HepG2 (cell line): ENCODE data around the gene KLHL11. TPM values are rescaled to one million over a fixed set of nuclear protein-coding genes. Genes with fewer than 3 reads are reported as not detected.

Experiments used
- ELF4 ChIP-seq: sonication (generic); formaldehyde crosslinking; IDR thresholded peaks from 2 replicates; pipeline ENCODE4 v1.5.0; 2020; ENCODE audit warnings: missing genetic modification reagents, mild to moderate bottlenecking, moderate library complexity, borderline replicate concordance
- NFE2L2 ChIP-seq: fragments of 150-350 bp; IDR thresholded peaks from 2 replicates; pipeline ENCODE4 v1.6.1; 2014; ENCODE audit warnings: low read length
- POLR2AphosphoS5 ChIP-seq: IDR thresholded peaks from 2 replicates; pipeline ENCODE4 v1.6.1; 2012; ENCODE audit warnings: low read depth, low read length
- RCOR2 ChIP-seq: IDR thresholded peaks from 2 replicates; pipeline ENCODE4 v1.6.1; 2016; ENCODE audit warnings: missing biosample characterization, missing genetic modification reagents
- SMC3 ChIP-seq: IDR thresholded peaks from 2 replicates; pipeline ENCODE4 v1.6.1; 2011; ENCODE audit warnings: low read length, improper control_type of control experiment
- ZFP41 ChIP-seq: sonication (generic); formaldehyde crosslinking; IDR thresholded peaks from 2 replicates; pipeline ENCODE4 v1.4.0; 2020; ENCODE audit warnings: mild to moderate bottlenecking, missing genetic modification reagents, borderline replicate concordance
- ZNF274 ChIP-seq: sonication (generic); formaldehyde crosslinking; IDR thresholded peaks from 2 replicates; pipeline ENCODE4 v1.5.1; 2020; ENCODE audit warnings: mild to moderate bottlenecking, missing genetic modification reagents
- ZNF816 ChIP-seq: sonication (generic); formaldehyde crosslinking; IDR thresholded peaks from 2 replicates; pipeline ENCODE4 v1.8.0; 2022; ENCODE audit warnings: missing genetic modification reagents, mild to moderate bottlenecking, borderline replicate concordance
- polyA plus RNA-seq, 8 experiments: library from polyadenylated mRNA; depleted of rRNA in 3 of 8; stranded (reverse) in 7 of 8; unstranded in 1 of 8; fragments of >200 nt; fragmentation: Illumina TruSeq in 4 of 8; extraction: Trizol in 4 of 8; gene quantifications; 2 replicates each; pipeline versions ENCODE4 v1.2.1 to v1.2.3, GENCODE V29; 2011 to 2016; ENCODE audit warnings: low read depth in 4 of 8, missing spikeins in 1 of 8, mixed read lengths in 1 of 8; ENCODE audit not compliant: insufficient read depth in 1 of 8
- total RNA-seq, 5 experiments: library from RNA; depleted of rRNA; stranded (reverse); fragments of >200 nt; fragmentation: Illumina TruSeq; extraction: Trizol; gene quantifications; 2 replicates each; pipeline ENCODE4 v1.2.3, GENCODE V29; 2016; ENCODE audit warnings: low read depth in 1 of 5
- TF ChIP-seq, protein P1 (sequence below): sonication (generic); formaldehyde crosslinking; IDR thresholded peaks from 2 replicates; pipeline ENCODE4 v1.5.1; 2020; ENCODE audit warnings: mild to moderate bottlenecking, missing genetic modification reagents, moderate library complexity
- TF ChIP-seq, protein P2 (sequence below): sonication (generic); formaldehyde crosslinking; conservative IDR thresholded peaks from 2 replicates; pipeline ENCODE4 v1.8.0; 2022; ENCODE audit warnings: mild to moderate bottlenecking, moderate library complexity, missing genetic modification reagents
- TF ChIP-seq, protein P3 (sequence below), 2 experiments: IDR thresholded peaks; 2 replicates each; pipeline ENCODE4 v1.6.1; 2011 to 2012; ENCODE audit warnings: low read length in 2 of 2, borderline replicate concordance in 1 of 2, low read depth in 1 of 2, mild to moderate bottlenecking in 1 of 2, moderate library complexity in 1 of 2
- TF ChIP-seq, protein P4 (sequence below), 2 experiments: sonication (generic) in 1 of 2; formaldehyde crosslinking in 1 of 2; IDR thresholded peaks; 2 replicates each; pipeline versions ENCODE4 v1.4.0 to v1.6.1; 2016 to 2020; ENCODE audit warnings: borderline replicate concordance in 1 of 2, low read depth in 1 of 2, mild to moderate bottlenecking in 1 of 2, missing genetic modification reagents in 1 of 2

Gene KLHL11
- total and polyA plus RNA-seq, 2 of the 13 experiments (the other 11 are each of a cell fraction or from before 2014, with no cell fraction given): 7.7 to 27.5 TPM

DNA sequence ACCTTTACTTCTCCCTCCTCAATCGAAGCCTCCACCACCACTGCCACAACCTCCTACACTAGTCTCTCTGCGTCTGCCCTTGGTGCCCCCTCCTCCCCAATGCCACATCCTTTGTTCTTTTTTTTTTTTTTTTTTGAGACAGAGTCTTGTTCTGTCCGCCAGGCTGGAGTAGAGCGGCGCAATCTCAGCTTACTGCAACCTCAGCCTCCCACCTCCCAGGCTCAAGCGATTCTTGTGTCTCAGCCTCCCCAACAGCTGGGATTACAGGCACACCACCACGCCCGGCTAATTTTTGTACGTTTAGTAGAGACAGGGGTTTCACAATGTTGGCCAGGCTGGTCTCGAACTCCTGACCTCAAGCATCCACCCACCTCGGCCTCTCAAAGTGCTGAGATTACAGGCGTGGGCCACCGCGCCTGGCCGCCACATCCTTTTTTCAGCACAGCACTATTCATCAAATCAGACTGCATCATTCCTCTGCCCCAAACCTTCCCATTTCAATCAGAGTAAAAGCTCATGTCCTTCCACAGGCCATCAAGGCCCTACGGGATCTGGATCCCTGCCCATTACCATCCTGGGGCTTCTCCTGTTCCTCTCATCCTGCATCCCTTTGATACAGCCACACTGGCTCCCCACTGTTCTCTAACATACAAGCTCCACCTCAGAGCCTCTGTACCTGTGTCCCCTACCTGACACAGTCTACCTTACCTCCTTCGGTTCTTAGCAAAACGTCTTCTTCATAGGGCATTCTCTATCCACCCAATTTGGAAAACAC is 2.0 kb downstream of the KLHL11 start (continued):
- TF ChIP-seq, protein P1, sequence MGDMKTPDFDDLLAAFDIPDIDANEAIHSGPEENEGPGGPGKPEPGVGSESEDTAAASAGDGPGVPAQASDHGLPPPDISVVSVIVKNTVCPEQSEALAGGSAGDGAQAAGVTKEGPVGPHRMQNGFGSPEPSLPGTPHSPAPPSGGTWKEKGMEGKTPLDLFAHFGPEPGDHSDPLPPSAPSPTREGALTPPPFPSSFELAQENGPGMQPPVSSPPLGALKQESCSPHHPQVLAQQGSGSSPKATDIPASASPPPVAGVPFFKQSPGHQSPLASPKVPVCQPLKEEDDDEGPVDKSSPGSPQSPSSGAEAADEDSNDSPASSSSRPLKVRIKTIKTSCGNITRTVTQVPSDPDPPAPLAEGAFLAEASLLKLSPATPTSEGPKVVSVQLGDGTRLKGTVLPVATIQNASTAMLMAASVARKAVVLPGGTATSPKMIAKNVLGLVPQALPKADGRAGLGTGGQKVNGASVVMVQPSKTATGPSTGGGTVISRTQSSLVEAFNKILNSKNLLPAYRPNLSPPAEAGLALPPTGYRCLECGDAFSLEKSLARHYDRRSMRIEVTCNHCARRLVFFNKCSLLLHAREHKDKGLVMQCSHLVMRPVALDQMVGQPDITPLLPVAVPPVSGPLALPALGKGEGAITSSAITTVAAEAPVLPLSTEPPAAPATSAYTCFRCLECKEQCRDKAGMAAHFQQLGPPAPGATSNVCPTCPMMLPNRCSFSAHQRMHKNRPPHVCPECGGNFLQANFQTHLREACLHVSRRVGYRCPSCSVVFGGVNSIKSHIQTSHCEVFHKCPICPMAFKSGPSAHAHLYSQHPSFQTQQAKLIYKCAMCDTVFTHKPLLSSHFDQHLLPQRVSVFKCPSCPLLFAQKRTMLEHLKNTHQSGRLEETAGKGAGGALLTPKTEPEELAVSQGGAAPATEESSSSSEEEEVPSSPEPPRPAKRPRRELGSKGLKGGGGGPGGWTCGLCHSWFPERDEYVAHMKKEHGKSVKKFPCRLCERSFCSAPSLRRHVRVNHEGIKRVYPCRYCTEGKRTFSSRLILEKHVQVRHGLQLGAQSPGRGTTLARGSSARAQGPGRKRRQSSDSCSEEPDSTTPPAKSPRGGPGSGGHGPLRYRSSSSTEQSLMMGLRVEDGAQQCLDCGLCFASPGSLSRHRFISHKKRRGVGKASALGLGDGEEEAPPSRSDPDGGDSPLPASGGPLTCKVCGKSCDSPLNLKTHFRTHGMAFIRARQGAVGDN (CRISPR knock-in tag): peak; percentile 32; the same call in 1 of the 2 replicates
- TF ChIP-seq ZFP41: no peak
- no peak for TF ChIP-seq NFE2L2
- TF ChIP-seq POLR2AphosphoS5: no peak
- TF ChIP-seq, protein P2, sequence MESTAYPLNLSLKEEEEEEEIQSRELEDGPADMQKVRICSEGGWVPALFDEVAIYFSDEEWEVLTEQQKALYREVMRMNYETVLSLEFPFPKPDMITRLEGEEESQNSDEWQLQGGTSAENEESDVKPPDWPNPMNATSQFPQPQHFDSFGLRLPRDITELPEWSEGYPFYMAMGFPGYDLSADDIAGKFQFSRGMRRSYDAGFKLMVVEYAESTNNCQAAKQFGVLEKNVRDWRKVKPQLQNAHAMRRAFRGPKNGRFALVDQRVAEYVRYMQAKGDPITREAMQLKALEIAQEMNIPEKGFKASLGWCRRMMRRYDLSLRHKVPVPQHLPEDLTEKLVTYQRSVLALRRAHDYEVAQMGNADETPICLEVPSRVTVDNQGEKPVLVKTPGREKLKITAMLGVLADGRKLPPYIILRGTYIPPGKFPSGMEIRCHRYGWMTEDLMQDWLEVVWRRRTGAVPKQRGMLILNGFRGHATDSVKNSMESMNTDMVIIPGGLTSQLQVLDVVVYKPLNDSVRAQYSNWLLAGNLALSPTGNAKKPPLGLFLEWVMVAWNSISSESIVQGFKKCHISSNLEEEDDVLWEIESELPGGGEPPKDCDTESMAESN (CRISPR knock-in tag): no peak
- TF ChIP-seq, protein P3, sequence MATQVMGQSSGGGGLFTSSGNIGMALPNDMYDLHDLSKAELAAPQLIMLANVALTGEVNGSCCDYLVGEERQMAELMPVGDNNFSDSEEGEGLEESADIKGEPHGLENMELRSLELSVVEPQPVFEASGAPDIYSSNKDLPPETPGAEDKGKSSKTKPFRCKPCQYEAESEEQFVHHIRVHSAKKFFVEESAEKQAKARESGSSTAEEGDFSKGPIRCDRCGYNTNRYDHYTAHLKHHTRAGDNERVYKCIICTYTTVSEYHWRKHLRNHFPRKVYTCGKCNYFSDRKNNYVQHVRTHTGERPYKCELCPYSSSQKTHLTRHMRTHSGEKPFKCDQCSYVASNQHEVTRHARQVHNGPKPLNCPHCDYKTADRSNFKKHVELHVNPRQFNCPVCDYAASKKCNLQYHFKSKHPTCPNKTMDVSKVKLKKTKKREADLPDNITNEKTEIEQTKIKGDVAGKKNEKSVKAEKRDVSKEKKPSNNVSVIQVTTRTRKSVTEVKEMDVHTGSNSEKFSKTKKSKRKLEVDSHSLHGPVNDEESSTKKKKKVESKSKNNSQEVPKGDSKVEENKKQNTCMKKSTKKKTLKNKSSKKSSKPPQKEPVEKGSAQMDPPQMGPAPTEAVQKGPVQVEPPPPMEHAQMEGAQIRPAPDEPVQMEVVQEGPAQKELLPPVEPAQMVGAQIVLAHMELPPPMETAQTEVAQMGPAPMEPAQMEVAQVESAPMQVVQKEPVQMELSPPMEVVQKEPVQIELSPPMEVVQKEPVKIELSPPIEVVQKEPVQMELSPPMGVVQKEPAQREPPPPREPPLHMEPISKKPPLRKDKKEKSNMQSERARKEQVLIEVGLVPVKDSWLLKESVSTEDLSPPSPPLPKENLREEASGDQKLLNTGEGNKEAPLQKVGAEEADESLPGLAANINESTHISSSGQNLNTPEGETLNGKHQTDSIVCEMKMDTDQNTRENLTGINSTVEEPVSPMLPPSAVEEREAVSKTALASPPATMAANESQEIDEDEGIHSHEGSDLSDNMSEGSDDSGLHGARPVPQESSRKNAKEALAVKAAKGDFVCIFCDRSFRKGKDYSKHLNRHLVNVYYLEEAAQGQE (IDR thresholded peaks at IDR 0.05; ENCODE audit: borderline replicate concordance in 1 of 2, low read depth in 1 of 2, low read length in 2 of 2): no peak
- TF ChIP-seq RCOR2 (CRISPR knock-in tag): no peak
- no peak for TF ChIP-seq SMC3
- TF ChIP-seq ZNF274 (CRISPR knock-in tag): peak; percentile 32; the same call in 1 of the 2 replicates
- no peak for TF ChIP-seq ELF4 (CRISPR knock-in tag)
- TF ChIP-seq ZNF816 (CRISPR knock-in tag): no peak
- TF ChIP-seq, protein P4, sequence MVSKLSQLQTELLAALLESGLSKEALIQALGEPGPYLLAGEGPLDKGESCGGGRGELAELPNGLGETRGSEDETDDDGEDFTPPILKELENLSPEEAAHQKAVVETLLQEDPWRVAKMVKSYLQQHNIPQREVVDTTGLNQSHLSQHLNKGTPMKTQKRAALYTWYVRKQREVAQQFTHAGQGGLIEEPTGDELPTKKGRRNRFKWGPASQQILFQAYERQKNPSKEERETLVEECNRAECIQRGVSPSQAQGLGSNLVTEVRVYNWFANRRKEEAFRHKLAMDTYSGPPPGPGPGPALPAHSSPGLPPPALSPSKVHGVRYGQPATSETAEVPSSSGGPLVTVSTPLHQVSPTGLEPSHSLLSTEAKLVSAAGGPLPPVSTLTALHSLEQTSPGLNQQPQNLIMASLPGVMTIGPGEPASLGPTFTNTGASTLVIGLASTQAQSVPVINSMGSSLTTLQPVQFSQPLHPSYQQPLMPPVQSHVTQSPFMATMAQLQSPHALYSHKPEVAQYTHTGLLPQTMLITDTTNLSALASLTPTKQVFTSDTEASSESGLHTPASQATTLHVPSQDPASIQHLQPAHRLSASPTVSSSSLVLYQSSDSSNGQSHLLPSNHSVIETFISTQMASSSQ (IDR thresholded peaks at IDR 0.05; ENCODE audit: low read depth): no peak
- TF ChIP-seq, protein P4 (CRISPR knock-in tag; IDR thresholded peaks at IDR 0.05; ENCODE audit: borderline replicate concordance): no peak
